Measurements from ENCODE around the gene MANBA.

DNA sequence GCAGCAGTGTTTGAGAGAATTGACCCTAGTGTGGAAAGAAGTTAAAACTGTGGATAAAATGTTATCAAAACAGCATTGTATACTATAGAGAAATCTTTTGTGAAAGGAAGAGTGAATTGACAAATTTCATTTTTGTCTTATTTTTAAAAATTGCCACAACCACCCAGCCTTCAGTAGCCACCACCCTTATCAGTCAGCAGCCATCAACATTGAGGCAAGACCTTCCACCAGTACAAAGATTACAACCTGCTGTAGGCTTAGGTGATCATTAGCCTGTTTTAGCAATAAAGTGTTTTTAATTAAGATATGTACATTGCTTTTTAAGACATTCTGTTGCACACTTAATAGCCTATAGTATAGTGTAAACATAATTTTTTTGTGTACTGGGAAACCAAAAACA, 168.5 kb downstream of the MANBA start:
- no peak for TF ChIP-seq ZNF501 (tag by site-specific recombination; IDR thresholded peaks at IDR 0.05)
- TF ChIP-seq, protein P1, sequence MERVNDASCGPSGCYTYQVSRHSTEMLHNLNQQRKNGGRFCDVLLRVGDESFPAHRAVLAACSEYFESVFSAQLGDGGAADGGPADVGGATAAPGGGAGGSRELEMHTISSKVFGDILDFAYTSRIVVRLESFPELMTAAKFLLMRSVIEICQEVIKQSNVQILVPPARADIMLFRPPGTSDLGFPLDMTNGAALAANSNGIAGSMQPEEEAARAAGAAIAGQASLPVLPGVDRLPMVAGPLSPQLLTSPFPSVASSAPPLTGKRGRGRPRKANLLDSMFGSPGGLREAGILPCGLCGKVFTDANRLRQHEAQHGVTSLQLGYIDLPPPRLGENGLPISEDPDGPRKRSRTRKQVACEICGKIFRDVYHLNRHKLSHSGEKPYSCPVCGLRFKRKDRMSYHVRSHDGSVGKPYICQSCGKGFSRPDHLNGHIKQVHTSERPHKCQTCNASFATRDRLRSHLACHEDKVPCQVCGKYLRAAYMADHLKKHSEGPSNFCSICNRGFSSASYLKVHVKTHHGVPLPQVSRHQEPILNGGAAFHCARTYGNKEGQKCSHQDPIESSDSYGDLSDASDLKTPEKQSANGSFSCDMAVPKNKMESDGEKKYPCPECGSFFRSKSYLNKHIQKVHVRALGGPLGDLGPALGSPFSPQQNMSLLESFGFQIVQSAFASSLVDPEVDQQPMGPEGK (tag by site-specific recombination; IDR thresholded peaks at IDR 0.05), result no peak
- TF ChIP-seq, protein P2, sequence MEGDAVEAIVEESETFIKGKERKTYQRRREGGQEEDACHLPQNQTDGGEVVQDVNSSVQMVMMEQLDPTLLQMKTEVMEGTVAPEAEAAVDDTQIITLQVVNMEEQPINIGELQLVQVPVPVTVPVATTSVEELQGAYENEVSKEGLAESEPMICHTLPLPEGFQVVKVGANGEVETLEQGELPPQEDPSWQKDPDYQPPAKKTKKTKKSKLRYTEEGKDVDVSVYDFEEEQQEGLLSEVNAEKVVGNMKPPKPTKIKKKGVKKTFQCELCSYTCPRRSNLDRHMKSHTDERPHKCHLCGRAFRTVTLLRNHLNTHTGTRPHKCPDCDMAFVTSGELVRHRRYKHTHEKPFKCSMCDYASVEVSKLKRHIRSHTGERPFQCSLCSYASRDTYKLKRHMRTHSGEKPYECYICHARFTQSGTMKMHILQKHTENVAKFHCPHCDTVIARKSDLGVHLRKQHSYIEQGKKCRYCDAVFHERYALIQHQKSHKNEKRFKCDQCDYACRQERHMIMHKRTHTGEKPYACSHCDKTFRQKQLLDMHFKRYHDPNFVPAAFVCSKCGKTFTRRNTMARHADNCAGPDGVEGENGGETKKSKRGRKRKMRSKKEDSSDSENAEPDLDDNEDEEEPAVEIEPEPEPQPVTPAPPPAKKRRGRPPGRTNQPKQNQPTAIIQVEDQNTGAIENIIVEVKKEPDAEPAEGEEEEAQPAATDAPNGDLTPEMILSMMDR (tag by site-specific recombination; IDR thresholded peaks at IDR 0.05), result no peak
- TF ChIP-seq, protein P3, sequence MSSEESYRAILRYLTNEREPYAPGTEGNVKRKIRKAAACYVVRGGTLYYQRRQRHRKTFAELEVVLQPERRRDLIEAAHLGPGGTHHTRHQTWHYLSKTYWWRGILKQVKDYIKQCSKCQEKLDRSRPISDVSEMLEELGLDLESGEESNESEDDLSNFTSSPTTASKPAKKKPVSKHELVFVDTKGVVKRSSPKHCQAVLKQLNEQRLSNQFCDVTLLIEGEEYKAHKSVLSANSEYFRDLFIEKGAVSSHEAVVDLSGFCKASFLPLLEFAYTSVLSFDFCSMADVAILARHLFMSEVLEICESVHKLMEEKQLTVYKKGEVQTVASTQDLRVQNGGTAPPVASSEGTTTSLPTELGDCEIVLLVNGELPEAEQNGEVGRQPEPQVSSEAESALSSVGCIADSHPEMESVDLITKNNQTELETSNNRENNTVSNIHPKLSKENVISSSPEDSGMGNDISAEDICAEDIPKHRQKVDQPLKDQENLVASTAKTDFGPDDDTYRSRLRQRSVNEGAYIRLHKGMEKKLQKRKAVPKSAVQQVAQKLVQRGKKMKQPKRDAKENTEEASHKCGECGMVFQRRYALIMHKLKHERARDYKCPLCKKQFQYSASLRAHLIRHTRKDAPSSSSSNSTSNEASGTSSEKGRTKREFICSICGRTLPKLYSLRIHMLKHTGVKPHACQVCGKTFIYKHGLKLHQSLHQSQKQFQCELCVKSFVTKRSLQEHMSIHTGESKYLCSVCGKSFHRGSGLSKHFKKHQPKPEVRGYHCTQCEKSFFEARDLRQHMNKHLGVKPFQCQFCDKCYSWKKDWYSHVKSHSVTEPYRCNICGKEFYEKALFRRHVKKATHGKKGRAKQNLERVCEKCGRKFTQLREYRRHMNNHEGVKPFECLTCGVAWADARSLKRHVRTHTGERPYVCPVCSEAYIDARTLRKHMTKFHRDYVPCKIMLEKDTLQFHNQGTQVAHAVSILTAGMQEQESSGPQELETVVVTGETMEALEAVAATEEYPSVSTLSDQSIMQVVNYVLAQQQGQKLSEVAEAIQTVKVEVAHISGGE (tag by site-specific recombination; conservative IDR thresholded peaks at IDR 0.05; ENCODE audit: low read depth), result no peak
- no peak for TF ChIP-seq ZNF350 (tag by site-specific recombination; IDR thresholded peaks at IDR 0.05)
- no peak for TF ChIP-seq ZNF660 (tag by site-specific recombination; IDR thresholded peaks at IDR 0.05)
- no peak for TF ChIP-seq ZNF624 (tag by site-specific recombination; IDR thresholded peaks at IDR 0.05)
